Measurements from ENCODE around the gene MREG.
"Not testable (repeated sequence)": the region's sequence is repeated elsewhere in the genome, so short reads cannot be mapped to it uniquely, and the experiment has no call there.

Gene MREG

GRCh38 chr2:215988556-215989207 is 24.7 kb downstream of the MREG start:
- not testable (repeated sequence) for DNase-seq (ENCODE audit: low spot score)

- no peak for DNase-seq (ENCODE audit: low spot score)
These were observed 28.1 kb downstream of the MREG start for GRCh38 chr2:215985257-215985656.

GRCh38 chr2:215984661-215985060 is 28.7 kb downstream of the MREG start:
- no peak for DNase-seq (ENCODE audit: low spot score)

GRCh38 chr2:215983581-215984351 is 29.6 kb downstream of the MREG start:
- DNase-seq (ENCODE audit: low spot score): no peak

GRCh38 chr2:215982465-215982875 is 30.9 kb downstream of the MREG start:
- DNase-seq (ENCODE audit: low spot score): no peak

GRCh38 chr2:215981115-215981514 is 32.2 kb downstream of the MREG start:
- no peak for DNase-seq (ENCODE audit: low spot score)

DNA sequence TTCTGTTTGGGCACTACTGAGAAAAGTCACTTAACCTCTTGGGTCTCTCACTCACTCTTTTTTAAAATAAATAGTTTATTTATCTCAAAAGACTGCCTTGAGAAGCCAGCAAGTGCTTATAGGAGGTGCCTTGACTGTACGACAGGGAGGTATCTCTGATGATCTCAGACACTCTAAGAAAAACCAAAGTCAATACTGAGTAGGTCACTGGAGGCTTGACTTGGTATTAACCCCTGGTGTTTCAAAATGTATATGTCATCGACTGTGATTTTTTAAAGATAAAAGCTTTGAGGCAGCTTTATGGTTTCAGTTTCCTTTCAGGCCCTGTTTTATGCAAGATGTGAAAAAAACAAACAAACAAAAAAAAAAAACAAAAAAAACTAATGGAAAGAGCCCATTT is 33.7 kb downstream of the MREG start:
- DNase-seq (ENCODE audit: low spot score): no peak

DNA sequence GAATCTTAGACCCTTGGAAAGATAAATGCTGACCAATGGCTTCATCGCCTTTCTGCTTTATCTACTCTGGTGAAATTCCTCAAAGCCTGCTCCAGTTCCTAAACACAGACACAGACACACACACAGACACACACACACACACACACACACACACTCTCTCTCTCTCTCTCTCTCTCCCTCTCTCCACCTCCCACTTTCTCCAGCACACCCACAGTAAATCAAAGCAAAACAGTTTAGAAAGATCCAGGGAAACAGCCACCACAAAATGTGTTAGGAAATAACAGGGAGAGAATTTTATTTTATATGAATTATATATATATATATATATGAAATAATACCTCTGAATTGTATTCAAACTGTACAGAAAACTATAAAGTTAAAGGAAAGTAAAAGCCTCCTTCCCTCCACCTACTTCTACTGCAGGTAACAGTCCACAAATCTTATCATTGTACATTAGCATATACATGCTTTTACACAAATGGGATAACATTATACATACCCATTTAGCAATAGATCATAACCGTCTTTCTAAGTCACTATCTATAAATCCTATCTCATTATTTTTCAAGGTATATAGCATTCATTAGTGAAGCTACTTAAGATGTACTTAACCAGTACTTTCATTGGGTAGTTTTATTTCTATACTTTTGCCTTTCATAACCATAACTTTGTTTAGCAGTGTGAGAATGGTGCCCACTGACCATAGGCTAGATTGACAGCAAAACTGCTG is 38.5 kb downstream of the MREG start:
- DNase-seq (ENCODE audit: low spot score): no peak

GRCh38 chr2:215973954-215974699 is 39.2 kb downstream of the MREG start:
- peak; percentile 27 for DNase-seq (ENCODE audit: low spot score)

DNA sequence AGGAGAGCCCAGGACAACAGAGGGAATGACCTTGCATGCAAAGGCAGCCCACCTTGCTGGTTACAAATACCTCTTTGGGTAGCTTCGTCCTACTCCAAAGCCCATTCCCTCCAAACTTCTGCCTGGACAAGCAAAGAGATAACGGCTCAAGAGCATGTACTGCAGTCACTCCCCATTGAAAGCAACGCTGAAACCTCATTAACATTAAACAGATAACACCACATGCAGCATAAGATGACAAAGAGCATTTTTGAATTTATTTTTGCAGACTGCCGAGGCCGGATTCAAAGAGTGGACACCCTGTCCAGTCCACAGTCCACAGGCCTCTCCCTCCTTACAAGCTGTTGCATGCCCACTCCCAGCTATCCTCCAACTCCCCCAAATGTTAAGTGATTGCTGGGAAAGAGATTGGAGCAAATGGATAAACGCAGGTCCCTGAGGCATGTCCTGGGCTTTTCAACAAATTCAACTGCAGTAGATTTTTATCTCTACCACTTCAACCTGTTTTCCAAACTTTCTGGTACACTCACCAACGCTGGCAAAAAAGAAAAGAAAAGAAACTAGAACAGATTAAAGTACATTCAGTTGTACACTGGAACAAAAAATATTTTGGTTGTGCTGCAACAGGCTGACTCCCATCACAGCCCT is 40.1 kb downstream of the MREG start:
- no peak for DNase-seq (ENCODE audit: low spot score)

DNA sequence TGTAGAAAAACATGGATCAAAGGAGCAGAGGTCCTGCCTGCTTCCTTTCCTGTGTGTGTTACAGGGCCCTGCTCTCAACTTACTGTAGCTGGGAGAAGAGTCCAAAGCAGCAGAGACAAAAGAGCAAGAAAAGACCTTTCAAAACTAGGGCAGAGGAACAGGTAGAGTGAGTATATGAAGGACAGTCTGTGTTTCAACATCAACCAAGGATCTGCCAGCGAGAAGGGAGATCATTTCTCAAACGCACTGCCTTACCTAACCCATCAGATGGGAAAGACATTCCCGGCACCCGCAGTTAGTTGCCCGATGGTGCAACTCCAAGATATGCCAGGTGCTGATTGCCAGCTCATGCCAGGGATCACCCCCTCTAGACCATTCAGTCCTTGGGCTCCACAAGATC is 41.7 kb downstream of the MREG start:
- DNase-seq (ENCODE audit: low spot score): no peak

- DNase-seq (ENCODE audit: low spot score): not testable (repeated sequence)
These were observed 42.5 kb downstream of the MREG start for GRCh38 chr2:215970894-215971293.

GRCh38 chr2:215970425-215970824 is 42.9 kb downstream of the MREG start:
- no peak for DNase-seq (ENCODE audit: low spot score)

DNA sequence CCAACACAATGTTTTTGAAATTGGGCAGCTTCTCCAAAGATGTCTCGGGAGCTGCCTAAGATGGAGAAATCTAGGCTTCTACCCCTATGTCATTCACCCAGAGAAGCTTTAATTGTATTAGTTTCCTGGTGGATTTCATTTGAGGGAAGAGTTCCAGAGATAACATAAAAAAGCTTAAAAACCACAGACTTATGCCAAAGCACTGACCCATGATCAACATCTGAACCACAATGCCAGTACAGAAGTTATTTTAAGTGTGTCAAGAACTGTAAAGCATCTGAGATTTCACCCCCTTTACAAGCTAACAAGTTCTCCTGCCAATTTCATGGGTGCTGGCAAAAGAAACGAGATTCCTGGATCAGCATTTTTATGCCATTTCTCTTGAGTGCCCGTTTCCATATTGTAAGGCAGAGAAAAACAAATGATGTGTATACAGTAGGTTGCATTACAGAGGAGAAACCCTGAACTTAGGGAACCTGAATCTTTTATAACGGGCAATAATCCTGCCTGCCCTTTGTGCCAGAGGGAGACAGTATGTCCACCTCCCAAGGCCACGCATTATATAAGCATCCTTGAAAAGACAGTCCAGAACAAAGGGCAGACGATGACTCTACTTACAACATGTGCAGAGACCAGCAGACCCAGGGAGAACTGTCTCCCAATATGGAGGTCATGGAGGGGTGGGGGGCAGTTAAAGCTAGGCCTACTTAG is 44.1 kb downstream of the MREG start:
- no peak for DNase-seq (ENCODE audit: low spot score)

- no peak for DNase-seq (ENCODE audit: low spot score)
These were observed 44.9 kb downstream of the MREG start for GRCh38 chr2:215968499-215968898.

GRCh38 chr2:215967590-215968378 is 45.6 kb downstream of the MREG start:
- no peak for DNase-seq (ENCODE audit: low spot score)

DNA sequence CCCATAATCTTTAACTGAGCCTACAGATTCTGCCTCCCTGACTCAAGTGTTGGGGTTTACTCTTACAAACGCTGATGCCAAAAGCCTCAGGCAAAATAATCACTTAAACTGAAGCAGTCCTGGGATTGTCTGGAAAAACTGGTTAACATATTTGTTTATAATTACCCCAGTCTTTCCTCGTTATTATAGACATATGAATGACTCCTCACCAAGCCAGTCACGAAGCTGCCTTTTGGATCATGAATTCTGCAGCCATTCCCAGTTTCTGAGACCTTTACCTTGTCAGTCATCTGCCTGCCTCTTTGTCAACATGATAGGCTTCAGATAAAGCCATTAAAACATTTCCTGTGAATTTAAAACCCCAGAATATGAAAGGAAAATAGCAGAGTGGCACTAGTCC is 46.4 kb downstream of the MREG start:
- no peak for DNase-seq (ENCODE audit: low spot score)

DNA sequence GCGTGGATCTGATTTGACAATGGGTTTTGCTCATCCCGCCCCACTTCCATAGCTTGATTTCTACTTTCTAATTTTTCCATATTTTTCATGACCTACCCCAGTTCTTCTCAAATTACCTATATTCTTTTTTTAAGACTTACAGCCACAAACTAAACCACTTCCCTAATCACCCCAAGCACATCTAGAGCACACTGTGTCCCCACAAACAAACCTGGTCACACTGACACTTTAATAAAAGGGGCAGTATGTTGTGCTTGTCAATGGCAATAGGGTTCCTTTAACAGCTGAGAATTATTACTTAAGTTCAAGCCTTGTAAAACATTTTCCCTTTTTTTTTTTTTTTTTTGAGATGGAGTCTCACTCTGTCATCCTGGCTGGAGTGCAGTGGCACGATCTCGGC is 47.1 kb downstream of the MREG start:
- DNase-seq (ENCODE audit: low spot score): no peak

DNA sequence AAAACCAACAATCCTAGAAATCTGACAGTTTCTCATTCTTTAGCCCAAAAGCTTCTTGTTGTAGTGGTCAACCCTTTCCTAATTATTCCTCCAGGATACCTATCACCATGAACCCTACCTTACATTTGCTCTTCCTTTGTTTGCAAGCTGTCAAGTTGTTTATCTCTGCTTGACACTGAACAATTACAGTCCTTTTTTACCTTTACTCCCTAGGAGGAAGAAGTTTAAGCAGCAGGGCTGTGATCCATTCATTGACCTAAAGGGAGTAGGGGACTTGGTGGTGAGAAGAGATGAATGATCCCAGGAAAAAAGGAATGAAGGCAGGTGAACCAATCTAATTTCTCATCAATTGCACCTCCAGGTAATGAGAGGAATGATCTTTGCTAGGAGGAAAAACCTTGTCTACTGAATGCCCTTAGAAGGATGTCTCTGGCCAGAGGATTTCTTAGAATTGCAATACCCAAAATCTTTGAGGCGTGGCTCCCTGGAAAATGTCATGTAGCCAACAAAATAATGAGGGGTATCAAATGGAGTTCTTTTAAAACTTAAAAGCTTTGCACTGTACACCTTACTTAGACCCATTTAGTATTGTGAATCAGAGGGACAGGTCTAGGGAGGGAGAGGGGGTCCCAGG is 47.7 kb downstream of the MREG start:
- no peak for DNase-seq (ENCODE audit: low spot score)

GRCh38 chr2:215961981-215962380 is 51.4 kb downstream of the MREG start:
- no peak for DNase-seq (ENCODE audit: low spot score)

Data from iPS-NIHi11 (cell line).